Esophagus muscularis mucosa (tissue), 3 donors: ENCODE measurements around the gene KRT86.

Experiments used
- POLR2AphosphoS5 ChIP-seq, 2 donors: sonication (generic); formaldehyde crosslinking; IDR thresholded peaks; one replicate each; pipeline ENCODE4 v1.6.1; 2017; ENCODE audit warnings: antibody characterized with exemption in 2 of 2
- TF ChIP-seq, protein P1 (sequence below), 3 experiments: fragments of 200-600 bp in 2 of 3; fragments of 450-650 bp in 1 of 3; sonication (generic) in 2 of 3; IDR thresholded peaks; one replicate each; pipeline ENCODE4 v1.5.1; 2017 to 2019; ENCODE audit warnings: antibody characterized with exemption in 3 of 3, mild to moderate bottlenecking in 2 of 3, moderate library complexity in 1 of 3

DNA sequence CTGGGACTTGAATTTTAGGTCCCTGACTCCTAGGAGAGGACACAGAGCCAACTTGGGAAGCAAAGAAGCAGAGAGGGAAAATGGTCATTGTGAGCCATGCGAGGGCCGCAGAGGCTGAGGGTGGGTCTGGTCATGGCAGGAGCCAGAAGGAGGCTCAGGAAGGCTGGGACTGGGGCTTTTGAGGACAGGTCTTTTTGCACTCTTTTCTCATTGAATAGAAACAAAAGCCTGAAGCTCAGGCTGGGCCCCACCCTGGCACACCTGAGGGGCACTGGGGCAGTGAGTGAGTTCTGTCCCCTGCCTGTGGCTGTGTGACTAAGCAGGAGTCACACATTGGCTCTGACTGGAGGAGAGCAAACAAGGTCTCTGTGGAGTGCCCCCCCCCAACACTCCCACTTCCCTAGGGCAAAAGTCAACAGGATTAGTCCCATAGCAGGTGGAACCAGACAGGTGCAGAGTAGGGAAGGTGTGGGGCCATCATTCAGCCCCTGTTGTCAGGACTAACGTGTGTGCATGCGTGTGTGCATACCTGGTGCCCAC lies 38.6 kb upstream of the KRT86 start:
- no peak for TF ChIP-seq POLR2AphosphoS5 (IDR thresholded peaks at IDR 0.05)
- TF ChIP-seq, protein P1, sequence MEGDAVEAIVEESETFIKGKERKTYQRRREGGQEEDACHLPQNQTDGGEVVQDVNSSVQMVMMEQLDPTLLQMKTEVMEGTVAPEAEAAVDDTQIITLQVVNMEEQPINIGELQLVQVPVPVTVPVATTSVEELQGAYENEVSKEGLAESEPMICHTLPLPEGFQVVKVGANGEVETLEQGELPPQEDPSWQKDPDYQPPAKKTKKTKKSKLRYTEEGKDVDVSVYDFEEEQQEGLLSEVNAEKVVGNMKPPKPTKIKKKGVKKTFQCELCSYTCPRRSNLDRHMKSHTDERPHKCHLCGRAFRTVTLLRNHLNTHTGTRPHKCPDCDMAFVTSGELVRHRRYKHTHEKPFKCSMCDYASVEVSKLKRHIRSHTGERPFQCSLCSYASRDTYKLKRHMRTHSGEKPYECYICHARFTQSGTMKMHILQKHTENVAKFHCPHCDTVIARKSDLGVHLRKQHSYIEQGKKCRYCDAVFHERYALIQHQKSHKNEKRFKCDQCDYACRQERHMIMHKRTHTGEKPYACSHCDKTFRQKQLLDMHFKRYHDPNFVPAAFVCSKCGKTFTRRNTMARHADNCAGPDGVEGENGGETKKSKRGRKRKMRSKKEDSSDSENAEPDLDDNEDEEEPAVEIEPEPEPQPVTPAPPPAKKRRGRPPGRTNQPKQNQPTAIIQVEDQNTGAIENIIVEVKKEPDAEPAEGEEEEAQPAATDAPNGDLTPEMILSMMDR (IDR thresholded peaks at IDR 0.05) = no peak
